PC-9 (cell line): Measurements from ENCODE around the gene COA8.

Experiments used
- EZH2 ChIP-seq: fragments of 200-600 bp; sonication (generic); IDR thresholded peaks from 2 replicates; pipeline ENCODE4 v1.8.0; 2017; ENCODE audit warnings: antibody characterized with exemption, low read depth
- TF ChIP-seq, protein P1 (sequence below): fragments of 200-600 bp; sonication (generic); conservative IDR thresholded peaks from 2 replicates; pipeline ENCODE4 v1.6.1; 2017; ENCODE audit warnings: mixed run types, antibody characterized with exemption, mild to moderate bottlenecking, moderate library complexity

- TF ChIP-seq, protein P1, sequence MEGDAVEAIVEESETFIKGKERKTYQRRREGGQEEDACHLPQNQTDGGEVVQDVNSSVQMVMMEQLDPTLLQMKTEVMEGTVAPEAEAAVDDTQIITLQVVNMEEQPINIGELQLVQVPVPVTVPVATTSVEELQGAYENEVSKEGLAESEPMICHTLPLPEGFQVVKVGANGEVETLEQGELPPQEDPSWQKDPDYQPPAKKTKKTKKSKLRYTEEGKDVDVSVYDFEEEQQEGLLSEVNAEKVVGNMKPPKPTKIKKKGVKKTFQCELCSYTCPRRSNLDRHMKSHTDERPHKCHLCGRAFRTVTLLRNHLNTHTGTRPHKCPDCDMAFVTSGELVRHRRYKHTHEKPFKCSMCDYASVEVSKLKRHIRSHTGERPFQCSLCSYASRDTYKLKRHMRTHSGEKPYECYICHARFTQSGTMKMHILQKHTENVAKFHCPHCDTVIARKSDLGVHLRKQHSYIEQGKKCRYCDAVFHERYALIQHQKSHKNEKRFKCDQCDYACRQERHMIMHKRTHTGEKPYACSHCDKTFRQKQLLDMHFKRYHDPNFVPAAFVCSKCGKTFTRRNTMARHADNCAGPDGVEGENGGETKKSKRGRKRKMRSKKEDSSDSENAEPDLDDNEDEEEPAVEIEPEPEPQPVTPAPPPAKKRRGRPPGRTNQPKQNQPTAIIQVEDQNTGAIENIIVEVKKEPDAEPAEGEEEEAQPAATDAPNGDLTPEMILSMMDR: no peak
- TF ChIP-seq EZH2: no peak
Measured at GRCh38 chr14:103628684-103629502, 66.1 kb downstream of the COA8 start, which contains the start of gene KLC1.
